GM06990 (cell line): ENCODE data around the gene L3MBTL1.

Source experiments
- DNase-seq: peaks from one replicate; pipeline ENCODE4 v3.0.0-alpha.2; 2011; ENCODE audit not compliant: insufficient read length; ENCODE audit errors: extremely low read depth
- H3K27me3 ChIP-seq: replicated peaks from 2 replicates; pipeline ENCODE4 v1.6.0; 2011; ENCODE audit warnings: low read length; ENCODE audit not compliant: control insufficient read depth, insufficient read depth
- H3K36me3 ChIP-seq: 2 replicates; pipeline ENCODE4 v1.5.1; 2011; ENCODE audit warnings: low read length; ENCODE audit not compliant: control insufficient read depth, insufficient read depth
- H3K4me3 ChIP-seq: replicated peaks from 2 replicates; pipeline ENCODE4 v1.5.1; 2011; ENCODE audit warnings: low read depth, mild to moderate bottlenecking, control low read depth, low read length
- TF ChIP-seq, protein P1 (sequence below): IDR thresholded peaks from 2 replicates; pipeline ENCODE4 v1.5.1; 2011; ENCODE audit warnings: low read length, control low read depth, mild to moderate bottlenecking, inconsistent platforms; ENCODE audit not compliant: insufficient read depth, poor library complexity, severe bottlenecking

The L3MBTL1 gene

DNA sequence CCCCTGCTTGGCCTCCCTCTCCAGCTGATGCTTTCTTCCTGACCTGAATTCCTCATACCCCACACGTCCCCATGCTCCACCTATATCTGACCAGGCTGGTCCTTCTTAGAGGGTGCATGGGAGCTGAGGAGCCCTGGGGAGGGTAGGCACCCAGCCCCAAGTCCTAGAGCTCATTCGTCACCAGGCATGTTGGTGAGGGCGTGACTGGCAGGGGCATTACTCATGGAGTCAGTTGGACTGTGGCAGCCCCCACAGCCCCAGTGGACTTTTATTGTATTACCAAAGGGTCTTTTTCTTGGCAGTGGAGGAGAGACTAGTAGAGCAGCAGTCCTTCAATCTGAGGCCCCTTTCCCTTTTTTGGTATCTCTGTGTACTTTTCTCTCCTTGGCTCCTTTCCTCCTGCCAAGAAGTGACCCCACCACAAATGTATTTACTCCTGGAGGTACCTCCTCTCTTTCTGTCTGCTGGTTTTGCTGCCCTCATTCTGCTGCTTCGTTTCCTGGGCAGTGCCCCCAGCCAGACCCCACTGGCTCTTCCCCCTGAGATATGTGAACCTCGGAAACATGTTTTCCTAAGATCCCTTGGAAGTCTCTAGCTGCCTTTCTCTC, 40.9 kb downstream of the L3MBTL1 start:
- no peaks in the 10 kb centered on the region; the same call in 1 of the 2 replicates for H3K36me3 ChIP-seq
- no peak for DNase-seq
- no peaks in the 10 kb centered on the region for H3K27me3 ChIP-seq
- no peak overlapping the region for H3K4me3 ChIP-seq
- TF ChIP-seq, protein P1, sequence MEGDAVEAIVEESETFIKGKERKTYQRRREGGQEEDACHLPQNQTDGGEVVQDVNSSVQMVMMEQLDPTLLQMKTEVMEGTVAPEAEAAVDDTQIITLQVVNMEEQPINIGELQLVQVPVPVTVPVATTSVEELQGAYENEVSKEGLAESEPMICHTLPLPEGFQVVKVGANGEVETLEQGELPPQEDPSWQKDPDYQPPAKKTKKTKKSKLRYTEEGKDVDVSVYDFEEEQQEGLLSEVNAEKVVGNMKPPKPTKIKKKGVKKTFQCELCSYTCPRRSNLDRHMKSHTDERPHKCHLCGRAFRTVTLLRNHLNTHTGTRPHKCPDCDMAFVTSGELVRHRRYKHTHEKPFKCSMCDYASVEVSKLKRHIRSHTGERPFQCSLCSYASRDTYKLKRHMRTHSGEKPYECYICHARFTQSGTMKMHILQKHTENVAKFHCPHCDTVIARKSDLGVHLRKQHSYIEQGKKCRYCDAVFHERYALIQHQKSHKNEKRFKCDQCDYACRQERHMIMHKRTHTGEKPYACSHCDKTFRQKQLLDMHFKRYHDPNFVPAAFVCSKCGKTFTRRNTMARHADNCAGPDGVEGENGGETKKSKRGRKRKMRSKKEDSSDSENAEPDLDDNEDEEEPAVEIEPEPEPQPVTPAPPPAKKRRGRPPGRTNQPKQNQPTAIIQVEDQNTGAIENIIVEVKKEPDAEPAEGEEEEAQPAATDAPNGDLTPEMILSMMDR = no peak

DNA sequence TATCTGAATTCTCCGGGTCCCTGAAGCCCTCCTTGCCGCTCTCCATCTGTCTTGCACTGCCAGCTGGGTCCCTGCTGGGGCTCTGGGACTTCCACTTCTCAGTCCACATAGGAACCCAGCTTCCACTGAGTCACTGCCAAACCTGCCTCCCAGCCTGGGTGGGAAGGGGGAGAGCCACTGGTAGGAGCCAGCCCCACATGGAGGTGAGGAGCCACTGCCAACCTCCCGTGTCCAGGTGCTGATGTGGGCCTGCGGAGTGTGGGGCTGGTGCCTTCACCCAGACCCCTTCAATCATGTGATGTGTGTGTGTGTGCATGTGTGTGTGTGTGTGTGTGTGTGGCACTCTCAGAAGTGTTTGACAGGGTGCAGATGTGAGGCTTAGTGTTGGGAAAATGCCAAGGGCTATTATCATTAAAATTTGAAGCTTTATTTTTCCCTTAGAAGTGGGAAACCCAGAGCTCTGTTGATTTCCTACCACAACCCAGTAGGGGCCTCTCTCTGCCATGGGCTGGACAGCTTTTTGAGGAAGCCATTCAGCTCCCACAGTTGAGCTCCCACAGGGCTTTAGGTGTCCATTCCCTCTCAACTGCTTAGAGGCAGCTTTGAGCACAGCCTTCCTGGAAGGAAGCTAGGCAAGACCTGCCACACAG, 42.0 kb downstream of the L3MBTL1 start:
- no peak for DNase-seq
- TF ChIP-seq, protein P1 = no peak
- Histone ChIP-seq H3K4me3 (no peak overlapping the region), H3K27me3 (no peaks in the 10 kb centered on the region), H3K36me3 (no peaks in the 10 kb centered on the region; the same call in 1 of the 2 replicates)

DNA sequence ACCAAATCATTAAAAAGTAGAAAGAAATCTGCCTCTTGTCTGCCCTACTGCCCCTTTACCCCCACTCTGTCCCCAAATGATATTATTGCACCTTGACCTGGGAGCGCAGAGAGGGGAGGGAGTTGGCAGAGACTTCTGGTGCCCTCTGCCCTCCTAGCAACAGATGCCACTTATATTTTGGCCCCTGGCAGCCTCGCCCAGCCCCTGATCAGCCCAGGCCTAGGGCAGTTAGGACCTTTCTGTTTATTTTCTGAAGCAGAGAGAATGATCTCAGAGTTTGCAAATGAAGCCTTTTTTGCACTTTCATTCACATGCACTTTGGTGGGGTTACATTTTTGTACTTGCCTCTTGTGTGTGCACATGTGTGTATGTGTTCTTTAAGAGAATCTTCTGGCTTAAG, 43.0 kb downstream of the L3MBTL1 start:
- DNase-seq = no peak
- no peak overlapping the region for H3K4me3 ChIP-seq
- H3K36me3 ChIP-seq = no peaks in the 10 kb centered on the region; the same call in 1 of the 2 replicates
- TF ChIP-seq, protein P1 = no peak
- no peaks in the 10 kb centered on the region for H3K27me3 ChIP-seq

DNA sequence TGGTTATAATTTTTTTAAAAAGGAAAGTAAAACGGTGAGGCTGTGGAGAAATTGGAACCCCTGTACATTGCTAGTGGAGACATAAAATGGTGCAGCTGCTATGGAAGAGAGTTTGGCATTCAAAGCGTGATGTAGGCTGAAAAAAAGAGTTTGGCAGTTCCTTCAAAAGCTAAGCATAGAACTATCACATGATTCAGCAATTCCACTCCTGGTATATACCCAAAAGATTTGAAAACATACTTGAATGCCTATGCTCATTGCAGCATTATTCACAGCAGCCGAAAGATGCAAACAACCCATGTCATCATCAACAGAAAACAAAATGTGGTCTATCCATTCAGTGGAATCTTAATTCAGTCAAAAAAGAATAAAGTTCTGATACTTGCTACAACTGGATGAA, 46.9 kb downstream of the L3MBTL1 start:
- TF ChIP-seq, protein P1 = no peak

DNA sequence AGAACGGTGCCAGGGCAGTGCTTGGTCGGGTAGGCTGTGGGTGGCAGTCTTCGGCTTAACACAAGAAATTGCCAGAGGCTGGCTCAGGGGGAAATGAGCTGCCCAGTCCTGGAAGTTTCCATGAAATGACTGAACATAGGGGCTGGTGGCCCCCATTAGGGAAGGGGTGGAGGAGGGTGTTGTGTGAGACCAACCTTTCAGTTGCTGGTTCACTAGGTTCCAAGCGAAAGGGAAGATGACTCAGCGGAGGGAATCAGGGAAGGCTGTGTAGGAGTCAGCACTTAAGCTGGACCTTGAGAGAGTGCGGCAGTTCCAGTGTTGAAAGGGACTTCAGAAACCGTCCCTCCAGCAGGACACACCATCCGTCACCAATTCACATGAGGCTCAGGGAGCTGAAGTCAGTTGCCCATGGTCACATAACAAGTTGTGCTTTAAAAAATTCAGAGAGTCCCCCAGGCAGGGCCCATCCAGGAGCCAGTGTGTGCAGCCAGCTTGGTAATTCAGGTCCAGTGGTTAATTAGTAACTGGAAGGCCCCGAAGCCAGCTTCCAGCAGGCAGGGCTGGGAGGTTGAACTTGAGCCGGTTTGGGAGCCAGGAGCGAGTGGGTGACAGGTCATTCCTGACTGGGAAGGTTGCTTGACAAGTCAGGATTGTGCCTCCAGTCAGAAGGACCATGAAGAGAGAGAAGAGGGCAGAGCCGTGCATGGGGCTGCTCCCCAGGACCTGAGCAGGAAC, 51.1 kb downstream of the L3MBTL1 start, which contains the start of gene SGK2:
SGK2 (plus strand) TSS at position 616 of the 735 bp plus-strand sequence. CDS start 7,469 bp downstream, outside the sequence.
- Histone ChIP-seq H3K4me3 (no peak within 1 kb of the TSS), H3K27me3 (no peaks in the 10 kb centered on the region), H3K36me3 (no peaks in the 10 kb centered on the region)
- DNase-seq = no peak
- TF ChIP-seq, protein P1 = no peak

More for the DNA sequence above, 46.9 kb downstream of the L3MBTL1 start:
- DNase-seq = no peak
- no peak overlapping the region for H3K4me3 ChIP-seq
- no peaks in the 10 kb centered on the region; the same call in 1 of the 2 replicates for H3K36me3 ChIP-seq
- no peaks in the 10 kb centered on the region for H3K27me3 ChIP-seq
